HL-60/S4 (cell line): ENCODE results near the gene RBM33.

ENCODE experiments used
- in situ Hi-C: fragments of 300-500 bp; cut with MboI; formaldehyde crosslinking; loops from 2 replicates; pipeline ENCODE4 v1.14.3; 2022; ENCODE audit warnings: low sequenced_read_pairs

The RBM33 gene

GRCh38 chr7:155722118-155722517 is 77.7 kb downstream of the RBM33 start:
- in situ Hi-C loops = no loop called here

GRCh38 chr7:155722936-155723335 is 78.5 kb downstream of the RBM33 start:
- in situ Hi-C loops = no loop called here

GRCh38 chr7:155724327-155725005 is 80.0 kb downstream of the RBM33 start:
- in situ Hi-C loops = no loop called here

- in situ Hi-C loops = no loop called here
These were observed 80.5 kb downstream of the RBM33 start for GRCh38 chr7:155725006-155725355.

- in situ Hi-C loops = no loop called here
These were observed 83.2 kb downstream of the RBM33 start for GRCh38 chr7:155727616-155728015.

GRCh38 chr7:155728116-155728515 is 83.7 kb downstream of the RBM33 start:
- in situ Hi-C loops = no loop called here

- in situ Hi-C loops = no loop called here
These were observed 85.4 kb downstream of the RBM33 start for GRCh38 chr7:155729847-155730246.

- in situ Hi-C loops = no loop called here
These were observed 86.9 kb downstream of the RBM33 start for GRCh38 chr7:155731380-155731779.

- in situ Hi-C loops = no loop called here
These were observed 87.4 kb downstream of the RBM33 start for GRCh38 chr7:155731871-155732270.

GRCh38 chr7:155732286-155732685 is 87.8 kb downstream of the RBM33 start:
- in situ Hi-C loops = no loop called here

GRCh38 chr7:155733582-155734444 is 89.4 kb downstream of the RBM33 start:
- in situ Hi-C loops = no loop called here

GRCh38 chr7:155734445-155734809 is 90.0 kb downstream of the RBM33 start:
- in situ Hi-C loops = no loop called here

GRCh38 chr7:155735442-155736115 is 91.1 kb downstream of the RBM33 start:
- in situ Hi-C loops = no loop called here

- in situ Hi-C loops = no loop called here
These were observed 93.1 kb downstream of the RBM33 start for GRCh38 chr7:155737590-155737989.

- in situ Hi-C loops = no loop called here
These were observed 93.6 kb downstream of the RBM33 start for GRCh38 chr7:155738104-155738503.

GRCh38 chr7:155738652-155739537 is 94.4 kb downstream of the RBM33 start:
- in situ Hi-C loops = no loop called here

- in situ Hi-C loops = no loop called here
These were observed 95.2 kb downstream of the RBM33 start for GRCh38 chr7:155739538-155740143.

- in situ Hi-C loops = no loop called here
These were observed 96.6 kb downstream of the RBM33 start for GRCh38 chr7:155741082-155741481.

GRCh38 chr7:155741805-155742204 is 97.3 kb downstream of the RBM33 start:
- in situ Hi-C loops = no loop called here

GRCh38 chr7:155743177-155743576 is 98.7 kb downstream of the RBM33 start:
- in situ Hi-C loops = no loop called here
